T-helper 1 cell treated with Interleukin-12 subunit alpha and Interleukin-12 subunit beta and Interleukin-4 antibody, amounts not matched to agents 30 ng/mL and 1 ng/mL, for 36 hours (primary cell): ENCODE results near the gene SPOPL. TPM values are rescaled to one million over a fixed set of nuclear protein-coding genes. Genes with fewer than 3 reads are reported as not detected.

Experiments
- intact Hi-C: fragments of 100-400 bp; cut with micrococcal nuclease; formaldehyde crosslinking; loops from one replicate; pipeline ENCODE4 v1.15.1; 2024
- total RNA-seq: library from RNA; stranded (reverse); gene quantifications from 2 replicates; pipeline ENCODE4 v1.2.3, GENCODE V29; 2022

The SPOPL gene
- total RNA-seq, 1 donor from 2014 or later: 14.9 TPM

DNA sequence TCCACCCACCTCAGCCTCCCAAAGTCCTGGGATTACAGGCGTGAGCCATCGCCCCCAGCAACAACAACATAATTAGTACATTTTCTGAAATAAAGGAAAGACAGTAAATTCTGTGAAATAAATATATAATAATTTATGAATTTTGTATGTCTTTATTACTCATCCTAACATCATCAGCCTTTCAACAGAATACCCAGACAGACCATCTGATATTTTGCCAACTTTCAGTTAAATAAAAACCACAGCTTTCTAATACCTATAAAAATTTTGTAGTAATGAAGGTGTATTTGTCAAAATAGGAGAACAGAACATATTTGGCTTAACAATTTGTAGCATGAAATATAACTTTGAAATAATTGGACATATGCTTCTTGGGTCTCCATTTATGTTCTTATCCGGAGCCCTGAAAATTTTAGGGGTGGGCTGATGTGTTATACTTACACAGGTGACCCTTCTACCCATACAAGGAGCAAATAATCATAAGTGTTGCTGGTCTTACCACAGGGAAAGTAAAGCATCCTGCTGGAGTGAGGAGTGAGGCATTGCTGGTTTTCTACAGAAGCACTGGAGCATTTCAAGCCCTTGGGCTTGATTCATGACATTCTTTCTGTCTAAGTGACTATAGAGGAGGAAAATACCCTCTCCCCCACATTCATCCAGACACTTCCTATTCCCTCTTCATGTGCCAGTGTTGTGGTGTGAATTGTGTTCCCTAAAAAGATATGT lies 99.3 kb downstream of the SPOPL start:
- intact Hi-C loops: no loop called here

GRCh38 chr2:138601458-138602165 lies 100.0 kb downstream of the SPOPL start:
- intact Hi-C loops: no loop called here

DNA sequence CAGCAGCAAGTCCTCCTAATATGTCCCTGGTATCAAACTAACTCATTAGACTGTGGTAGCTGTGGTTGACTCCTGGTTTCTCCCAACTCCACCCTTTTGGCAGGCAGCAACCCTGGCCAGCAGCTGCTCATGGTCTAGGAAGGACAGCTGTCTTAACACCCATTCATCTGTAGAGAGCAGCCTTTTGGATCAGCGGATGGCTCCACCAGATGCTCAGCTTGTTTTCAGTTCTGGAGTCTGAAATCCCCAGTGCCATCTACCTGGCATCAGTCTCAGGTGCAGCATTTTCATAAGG lies 100.5 kb downstream of the SPOPL start:
- intact Hi-C loops: no loop called here

GRCh38 chr2:138607746-138608145 lies 106.2 kb downstream of the SPOPL start:
- intact Hi-C loops: no loop called here

DNA sequence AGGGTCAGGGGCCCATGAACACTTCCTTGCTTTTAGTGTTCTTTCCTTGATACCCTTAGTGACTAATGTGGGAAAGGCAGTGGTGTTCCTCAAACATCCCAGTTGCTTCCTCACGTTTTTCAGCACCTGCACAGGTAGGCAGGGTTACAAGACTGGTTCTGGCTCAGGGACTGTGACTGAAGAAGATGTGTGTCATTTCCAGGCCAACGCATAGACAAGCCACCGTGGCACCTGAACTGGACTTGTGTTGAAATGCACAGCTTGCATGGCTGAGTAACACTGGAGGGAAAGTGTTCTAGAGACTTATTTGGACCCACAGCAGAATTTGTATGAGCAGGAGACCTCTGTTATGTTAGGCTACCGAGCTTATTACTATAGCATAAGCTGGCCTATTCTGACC lies 107.9 kb downstream of the SPOPL start:
- intact Hi-C loops: no loop called here

GRCh38 chr2:138610201-138610953 lies 108.8 kb downstream of the SPOPL start:
- intact Hi-C loops: no loop called here

GRCh38 chr2:138615257-138615656 lies 113.7 kb downstream of the SPOPL start:
- intact Hi-C loops: no loop called here

- intact Hi-C loops: no loop called here
Observed at GRCh38 chr2:138617026-138617425, 115.5 kb downstream of the SPOPL start.

DNA sequence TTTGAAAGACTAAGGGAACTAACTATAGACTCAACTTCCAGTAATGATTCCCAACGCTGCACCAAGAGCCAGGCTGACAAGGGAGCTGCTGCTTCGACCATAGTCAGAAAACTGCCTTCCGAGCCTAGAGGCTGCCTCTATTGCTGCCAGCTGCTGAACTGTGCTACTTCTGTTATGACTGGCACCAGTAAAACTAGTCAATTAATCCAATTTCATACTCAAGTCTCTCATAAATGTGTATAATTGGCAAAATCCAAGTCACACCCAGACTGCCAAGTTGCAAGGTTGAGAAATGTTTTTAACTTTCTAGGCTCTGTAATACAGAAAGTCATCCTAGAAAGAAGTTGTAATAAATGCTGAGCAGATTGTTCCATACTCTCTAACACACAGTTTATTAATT lies 117.4 kb downstream of the SPOPL start:
- intact Hi-C loops: no loop called here

GRCh38 chr2:138620431-138620830 lies 118.9 kb downstream of the SPOPL start:
- intact Hi-C loops: no loop called here

- intact Hi-C loops: no loop called here
Observed at GRCh38 chr2:138621139-138621538, 119.6 kb downstream of the SPOPL start.

- intact Hi-C loops: no loop called here
Observed at GRCh38 chr2:138622613-138623012, 121.0 kb downstream of the SPOPL start.
